GF-D8 (cell line): ENCODE measurements around the gene NKX1-2.
"Not testable (repeated sequence)": the region's sequence is repeated elsewhere in the genome, so short reads cannot be mapped to it uniquely, and the experiment has no call there.

Source experiments
- DNase-seq: peaks from one replicate; lab custom pipeline; 2025; lab: John Stamatoyannopoulos, UW

Gene NKX1-2

GRCh38 chr10:124449170-124450011 is 444 bp downstream of the NKX1-2 start:
- DNase-seq = no peak

- no peak for DNase-seq
These were observed 1.1 kb downstream of the NKX1-2 start for GRCh38 chr10:124448696-124449169.

- DNase-seq = no peak
These were observed 1.9 kb downstream of the NKX1-2 start for GRCh38 chr10:124447751-124448466.

GRCh38 chr10:124446830-124447750 is 2.7 kb downstream of the NKX1-2 start:
- no peak for DNase-seq

- DNase-seq = not testable (repeated sequence)
These were observed 8.1 kb downstream of the NKX1-2 start for GRCh38 chr10:124441694-124442093.

- no peak for DNase-seq
These were observed 13.6 kb downstream of the NKX1-2 start for GRCh38 chr10:124436191-124436638.

GRCh38 chr10:124435683-124436082 is 14.2 kb downstream of the NKX1-2 start:
- DNase-seq = not testable (repeated sequence)

- DNase-seq = no peak
These were observed 16.4 kb downstream of the NKX1-2 start for GRCh38 chr10:124433461-124433860.

GRCh38 chr10:124430077-124430476 is 19.8 kb downstream of the NKX1-2 start:
- DNase-seq = no peak

GRCh38 chr10:124429576-124429975 is 20.3 kb downstream of the NKX1-2 start:
- no peak for DNase-seq

- no peak for DNase-seq
These were observed 21.5 kb downstream of the NKX1-2 start for GRCh38 chr10:124428207-124428777.

- no peak for DNase-seq
These were observed 24.4 kb downstream of the NKX1-2 start for GRCh38 chr10:124425227-124425962.

GRCh38 chr10:124423813-124424212 is 26.0 kb downstream of the NKX1-2 start:
- no peak for DNase-seq

- no peak for DNase-seq
These were observed 27.1 kb downstream of the NKX1-2 start for GRCh38 chr10:124422742-124423141.

- no peak for DNase-seq
These were observed 29.6 kb downstream of the NKX1-2 start for GRCh38 chr10:124420254-124420653.

- no peak for DNase-seq
These were observed 30.2 kb downstream of the NKX1-2 start for GRCh38 chr10:124419635-124420034.

GRCh38 chr10:124418726-124419501 is 30.9 kb downstream of the NKX1-2 start, which contains the start of gene OAT:
TSS of gene OAT (minus strand) at chr10:124418923. CDS start at chr10:124412171, 6,752 bp downstream.
- peak; percentile 78 for DNase-seq

GRCh38 chr10:124417895-124418725 is 31.7 kb downstream of the NKX1-2 start:
- no peak for DNase-seq

- no peak for DNase-seq
These were observed 33.1 kb downstream of the NKX1-2 start for GRCh38 chr10:124416733-124417132.
